ENCODE results near the gene GPRC5D. TPM values are rescaled to one million over a fixed set of nuclear protein-coding genes. Genes with fewer than 3 reads are reported as not detected.

The GPRC5D gene
- total and polyA plus RNA-seq, 9 of the 15 experiments (the other 6 are each of a cell fraction or from before 2014, with no cell fraction given), result 1.0 to 1.1 TPM; not detected in 7

- no peak for TF ChIP-seq STAT6 (CRISPR knock-in tag; IDR thresholded peaks at IDR 0.05)
- TF ChIP-seq SMARCB1 (IDR thresholded peaks at IDR 0.05; ENCODE audit: insufficient read length, low read depth), result no peak
- TF ChIP-seq EWSR1 (IDR thresholded peaks at IDR 0.05; ENCODE audit: borderline replicate concordance, low read depth, partially characterized antibody), result no peak
- no peak for TF ChIP-seq PTTG1 (tag; IDR thresholded peaks at IDR 0.05; ENCODE audit: low read depth)
Measured at GRCh38 chr12:12893438-12893837, 58.5 kb downstream of the GPRC5D start (continued).

- 3% methylated on average over 4 of the region's 10 CpGs for WGBS (ENCODE audit: insufficient coverage, low coverage, missing lambda C conversion rate)
- Histone ChIP-seq H3K9me1 (ENCODE audit: control insufficient read depth, insufficient read depth, low read length) (no peaks in the 10 kb centered on the region), H2AFZ (ENCODE audit: low read depth, low read length) (no peak overlapping the region), H4K20me1 (replicated peaks; ENCODE audit: control insufficient read depth, insufficient read depth, low read length) (no peaks in the 10 kb centered on the region), H3K4me3 (no peak overlapping the region), H3K27ac (ENCODE audit: extremely low read depth, low read depth, low read length) (no peak overlapping the region), H3K4me1 (replicated peaks in 1 of 2; ENCODE audit: control insufficient read depth in 2 of 2, insufficient read depth in 2 of 2, low read length in 2 of 2) (peaks cover 5 to 12% of the 10 kb centered on the region in 2 experiments; a peak in 4 of 5 replicates), H3K9ac (ENCODE audit: insufficient read depth in 1 of 2, low read depth in 2 of 2, low read length in 2 of 2) (no peak overlapping the region), H3K4me2 (ENCODE audit: insufficient read depth, low read length) (no peak overlapping the region), H3K36me3 (ENCODE audit: control insufficient read depth, insufficient read depth, low read length) (no peaks in the 10 kb centered on the region), H3K27me3 (ENCODE audit: control insufficient read depth in 2 of 2, insufficient read depth in 2 of 2, low read length in 2 of 2) (peaks cover 16 to 31% of the 10 kb centered on the region in 2 experiments), H3K79me2 (ENCODE audit: control insufficient read depth, insufficient read depth, low read length) (no peaks in the 10 kb centered on the region), H3K9me3 (replicated peaks; ENCODE audit: control insufficient read depth, insufficient read depth, low read depth, low read length) (no peaks in the 10 kb centered on the region)
- ATAC-seq, result no peak
- no peak for FAIRE-seq
- no peak for DNase-seq (ENCODE audit: extremely low read depth in 1 of 4, low spot score in 3 of 4)
- CTCF ChIA-PET (ENCODE audit: low intra/inter-chr PET ratio), result no interaction called here
- in situ Hi-C loops (cut with MboI) (no loop called here), intact Hi-C loops (cut with micrococcal nuclease) (no loop called here)
- BruUV-seq (replicated peaks), result no TSS peak
- POLR2A ChIA-PET, result interaction anchor here (1.1 kb wide), 1 partner anchor 104 kb away, joined by 3 read pairs; no protein-coding TSS in a partner anchor
- TF ChIP-seq ZC3H4 (CRISPR knock-in tag; IDR thresholded peaks at IDR 0.05; ENCODE audit: borderline replicate concordance) (no peak), NR1H2 (CRISPR knock-in tag; IDR thresholded peaks at IDR 0.05) (no peak), E2F1 (CRISPR knock-in tag; IDR thresholded peaks at IDR 0.05) (no peak), FOXP1 (CRISPR knock-in tag; IDR thresholded peaks at IDR 0.05) (no peak), NR3C1 (CRISPR knock-in tag; IDR thresholded peaks at IDR 0.05) (no peak), COPS2 (conservative IDR thresholded peaks at IDR 0.05) (no peak), IRF1 (CRISPR knock-in tag; IDR thresholded peaks at IDR 0.05; ENCODE audit: borderline replicate concordance) (no peak), DEAF1 (CRISPR knock-in tag; IDR thresholded peaks at IDR 0.05) (no peak), RBM39 (optimal IDR thresholded peaks at IDR 0.05; ENCODE audit: low read depth, low read length) (no peak)
Measured at GRCh38 chr12:12892681-12893141, 59.3 kb downstream of the GPRC5D start.
